Duodenal mucosa (tissue), 2 donors: ENCODE measurements around the gene GADL1.

Experiments used
- H3K27ac ChIP-seq: one replicate; pipeline ENCODE4 v1.7.0; 2013; ENCODE audit warnings: low read depth, low read length
- H3K27me3 ChIP-seq, 2 donors: one replicate each; pipeline ENCODE4 v1.7.0; 2013; ENCODE audit warnings: low read length in 2 of 2, control low read depth in 1 of 2; ENCODE audit not compliant: insufficient read depth in 2 of 2, control insufficient read depth in 1 of 2
- H3K36me3 ChIP-seq, 2 donors: one replicate each; pipeline ENCODE4 v1.7.0; 2013; ENCODE audit warnings: low read length in 2 of 2, control low read depth in 1 of 2; ENCODE audit not compliant: insufficient read depth in 2 of 2, control insufficient read depth in 1 of 2
- H3K4me1 ChIP-seq, 2 donors: one replicate each; pipeline ENCODE4 v1.7.0; 2013; ENCODE audit warnings: low read length in 2 of 2, control low read depth in 1 of 2; ENCODE audit not compliant: insufficient read depth in 2 of 2, control insufficient read depth in 1 of 2
- H3K4me3 ChIP-seq, 2 donors: one replicate each; pipeline ENCODE4 v1.7.0; 2013; ENCODE audit warnings: low read length in 2 of 2, low read depth in 1 of 2
- H3K9ac ChIP-seq, 2 donors: one replicate each; pipeline ENCODE4 v1.7.0; 2013; ENCODE audit warnings: low read length in 2 of 2, low read depth in 1 of 2
- H3K9me3 ChIP-seq, 2 donors: one replicate each; pipeline ENCODE4 v1.7.0; 2013; ENCODE audit warnings: low read length in 2 of 2, control low read depth in 1 of 2; ENCODE audit not compliant: control insufficient read depth in 1 of 2

The GADL1 gene

DNA sequence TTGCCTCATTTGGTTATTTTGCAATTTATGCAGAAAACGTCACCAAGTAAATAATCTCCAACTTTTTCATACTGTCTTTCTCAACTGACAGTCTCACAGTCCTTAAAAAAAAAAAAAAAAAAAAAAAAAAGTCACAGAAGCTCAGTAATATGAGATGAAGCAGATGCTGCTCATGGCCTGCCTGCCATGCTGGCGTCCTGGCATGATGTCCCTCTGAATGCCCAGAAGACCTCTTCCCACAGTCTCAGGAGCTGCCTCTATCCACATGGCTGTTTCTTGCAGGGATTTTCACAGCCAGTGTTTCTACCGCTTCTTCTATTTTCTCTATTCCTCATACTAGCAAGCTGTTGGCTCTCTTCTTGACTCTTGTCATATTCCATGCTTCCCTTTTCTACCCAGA is 200.3 kb downstream of the GADL1 start:
- Histone ChIP-seq H3K9ac (no peak overlapping the region), H3K4me1 (peaks cover 13 to 20% of the 10 kb centered on the region in 2 donors), H3K27me3 (no peaks in the 10 kb centered on the region), H3K9me3 (no peaks in the 10 kb centered on the region), H3K36me3 (peaks cover 33 to 44% of the 10 kb centered on the region in 2 donors), H3K4me3 (no peak overlapping the region), H3K27ac (no peak overlapping the region)

DNA sequence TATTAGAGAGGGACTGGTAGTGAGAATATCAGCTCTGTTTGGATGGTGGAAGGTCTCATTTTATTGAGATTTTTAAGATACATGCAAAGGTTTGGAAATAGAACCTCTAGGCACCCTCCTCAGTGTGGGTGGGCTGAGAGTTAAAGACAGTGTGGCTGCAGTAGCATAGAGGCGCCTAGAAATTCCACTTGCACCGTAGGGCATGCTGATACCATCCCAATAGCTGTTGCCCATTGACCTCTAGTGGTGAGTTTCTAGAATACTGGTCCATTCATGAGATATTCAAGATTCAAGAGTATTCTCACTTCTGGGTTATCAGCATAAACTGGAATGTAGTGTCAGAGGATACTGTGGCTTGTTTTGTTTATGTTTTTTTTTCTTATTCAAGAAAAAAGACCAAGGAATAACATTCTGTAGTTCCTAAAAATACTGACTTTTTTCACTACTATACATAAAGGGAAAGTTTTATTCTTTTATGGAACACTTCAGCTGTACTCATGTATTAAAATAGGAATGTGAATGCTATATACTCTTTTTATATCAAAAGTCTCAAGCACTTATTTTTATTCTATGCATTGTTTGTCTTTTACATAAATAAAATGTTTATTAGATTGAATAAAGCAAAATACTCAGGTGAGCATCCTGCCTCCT is 200.9 kb downstream of the GADL1 start:
- Histone ChIP-seq H3K27ac (no peak overlapping the region), H3K9ac (no peak overlapping the region), H3K4me3 (no peak overlapping the region), H3K9me3 (no peaks in the 10 kb centered on the region), H3K4me1 (peaks cover 18 to 25% of the 10 kb centered on the region in 2 donors), H3K27me3 (no peaks in the 10 kb centered on the region), H3K36me3 (peaks cover 33 to 44% of the 10 kb centered on the region in 2 donors)

DNA sequence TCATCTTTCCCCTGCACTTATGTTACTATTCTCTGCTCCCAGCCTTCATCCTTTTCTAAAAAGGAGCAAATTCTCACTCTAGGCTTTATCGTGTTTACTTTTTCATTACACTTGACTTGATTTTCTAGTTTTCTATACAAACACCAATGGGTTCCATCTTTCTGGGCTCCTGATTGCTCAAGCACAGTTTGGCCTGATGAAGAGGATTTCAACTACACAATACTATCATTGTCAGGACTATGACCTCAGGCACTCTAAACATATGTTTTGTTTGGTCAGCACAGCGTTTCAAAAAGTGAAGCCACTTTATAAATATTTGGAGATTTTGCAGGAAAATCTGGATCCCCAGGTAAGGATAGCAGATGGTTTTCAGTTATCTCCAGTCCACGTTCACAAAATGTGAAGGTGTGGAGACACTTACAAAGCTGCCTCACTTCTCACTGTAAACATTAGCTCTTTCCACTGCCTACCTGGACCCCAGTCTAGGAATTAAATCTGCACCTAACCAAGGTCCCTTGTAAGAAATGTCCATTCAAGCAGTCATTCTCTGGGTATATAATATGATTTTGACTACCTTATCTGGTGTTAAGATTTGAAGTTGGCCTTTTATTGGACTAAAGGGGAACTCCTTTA is 201.8 kb downstream of the GADL1 start:
- no peak overlapping the region for H3K4me3 ChIP-seq
- no peaks in the 10 kb centered on the region for H3K27me3 ChIP-seq
- no peaks in the 10 kb centered on the region for H3K9me3 ChIP-seq
- H3K4me1 ChIP-seq, result peaks cover 26 to 33% of the 10 kb centered on the region in 2 donors
- no peak overlapping the region for H3K9ac ChIP-seq
- H3K36me3 ChIP-seq, result peaks cover 33 to 47% of the 10 kb centered on the region in 2 donors
- no peak overlapping the region for H3K27ac ChIP-seq

DNA sequence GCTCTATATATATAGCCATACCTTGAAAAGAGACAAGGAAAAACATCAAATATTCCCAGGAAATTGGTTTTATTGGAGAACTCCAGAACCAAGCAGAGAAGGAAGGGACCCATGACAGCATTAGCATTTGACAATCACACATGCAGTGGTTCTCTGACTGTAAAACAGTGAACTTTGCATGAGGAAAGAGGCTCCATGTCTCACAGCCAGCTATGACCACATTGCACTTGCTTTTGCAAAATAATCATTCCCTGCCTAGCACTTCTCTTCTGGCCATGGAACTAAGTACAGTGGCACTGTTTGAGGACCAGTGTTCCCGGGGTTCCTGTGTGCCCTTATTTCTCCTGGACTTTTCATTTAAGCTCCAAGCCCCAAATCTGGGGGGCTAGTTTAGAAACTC is 202.5 kb downstream of the GADL1 start:
- H3K9me3 ChIP-seq, result no peaks in the 10 kb centered on the region
- no peak overlapping the region for H3K27ac ChIP-seq
- H3K4me1 ChIP-seq, result peaks cover 26 to 33% of the 10 kb centered on the region in 2 donors
- H3K4me3 ChIP-seq, result no peak overlapping the region
- H3K36me3 ChIP-seq, result peaks cover 33 to 47% of the 10 kb centered on the region in 2 donors
- no peaks in the 10 kb centered on the region for H3K27me3 ChIP-seq
- H3K9ac ChIP-seq, result no peak overlapping the region

DNA sequence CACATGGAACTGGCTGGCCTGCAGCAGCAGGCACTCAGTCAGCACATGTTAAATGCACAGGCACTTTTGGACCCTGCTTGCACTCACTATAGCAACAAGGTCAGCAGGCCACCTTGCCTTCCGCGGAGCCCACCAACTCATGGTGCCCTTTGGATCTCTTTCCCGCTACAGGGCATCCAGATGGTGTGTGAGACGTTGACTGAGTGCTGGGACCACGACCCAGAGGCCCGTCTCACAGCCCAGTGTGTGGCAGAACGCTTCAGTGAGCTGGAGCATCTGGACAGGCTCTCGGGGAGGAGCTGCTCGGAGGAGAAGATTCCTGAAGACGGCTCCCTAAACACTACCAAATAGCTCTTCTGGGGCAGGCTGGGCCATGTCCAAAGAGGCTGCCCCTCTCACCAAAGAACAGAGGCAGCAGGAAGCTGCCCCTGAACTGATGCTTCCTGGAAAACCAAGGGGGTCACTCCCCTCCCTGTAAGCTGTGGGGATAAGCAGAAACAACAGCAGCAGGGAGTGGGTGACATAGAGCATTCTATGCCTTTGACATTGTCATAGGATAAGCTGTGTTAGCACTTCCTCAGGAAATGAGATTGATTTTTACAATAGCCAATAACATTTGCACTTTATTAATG is 203.1 kb downstream of the GADL1 start:
- H3K36me3 ChIP-seq, result peaks cover 31 to 47% of the 10 kb centered on the region in 2 donors
- no peaks in the 10 kb centered on the region for H3K27me3 ChIP-seq
- H3K4me3 ChIP-seq, result no peak overlapping the region
- no peak overlapping the region for H3K27ac ChIP-seq
- H3K9me3 ChIP-seq, result no peaks in the 10 kb centered on the region
- H3K4me1 ChIP-seq, result peaks cover 32 to 33% of the 10 kb centered on the region in 2 donors
- H3K9ac ChIP-seq, result no peak overlapping the region

DNA sequence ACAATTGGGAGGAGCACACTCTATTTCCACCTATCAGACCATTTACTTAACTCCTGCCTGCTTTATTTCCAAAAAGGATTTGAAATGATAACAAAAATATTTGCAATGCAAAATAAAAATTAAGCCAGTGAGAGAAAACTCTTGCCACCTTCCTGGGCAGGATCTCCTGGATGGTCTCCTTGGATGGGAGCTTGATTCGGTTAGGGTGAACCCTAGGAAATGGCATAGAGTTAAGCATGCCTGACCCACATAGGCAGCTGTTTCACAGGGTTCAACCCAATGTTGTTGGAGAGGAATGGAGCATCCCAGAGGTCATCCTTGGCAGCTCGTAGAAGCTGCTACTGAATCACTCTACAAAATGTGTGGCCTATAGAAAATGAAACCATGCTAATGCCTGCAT is 204.3 kb downstream of the GADL1 start:
- Histone ChIP-seq H3K9me3 (no peaks in the 10 kb centered on the region), H3K4me1 (peaks cover 33 to 36% of the 10 kb centered on the region in 2 donors), H3K9ac (no peak overlapping the region), H3K36me3 (peaks cover 21 to 41% of the 10 kb centered on the region in 2 donors), H3K27ac (no peak overlapping the region), H3K27me3 (no peaks in the 10 kb centered on the region), H3K4me3 (no peak overlapping the region)

DNA sequence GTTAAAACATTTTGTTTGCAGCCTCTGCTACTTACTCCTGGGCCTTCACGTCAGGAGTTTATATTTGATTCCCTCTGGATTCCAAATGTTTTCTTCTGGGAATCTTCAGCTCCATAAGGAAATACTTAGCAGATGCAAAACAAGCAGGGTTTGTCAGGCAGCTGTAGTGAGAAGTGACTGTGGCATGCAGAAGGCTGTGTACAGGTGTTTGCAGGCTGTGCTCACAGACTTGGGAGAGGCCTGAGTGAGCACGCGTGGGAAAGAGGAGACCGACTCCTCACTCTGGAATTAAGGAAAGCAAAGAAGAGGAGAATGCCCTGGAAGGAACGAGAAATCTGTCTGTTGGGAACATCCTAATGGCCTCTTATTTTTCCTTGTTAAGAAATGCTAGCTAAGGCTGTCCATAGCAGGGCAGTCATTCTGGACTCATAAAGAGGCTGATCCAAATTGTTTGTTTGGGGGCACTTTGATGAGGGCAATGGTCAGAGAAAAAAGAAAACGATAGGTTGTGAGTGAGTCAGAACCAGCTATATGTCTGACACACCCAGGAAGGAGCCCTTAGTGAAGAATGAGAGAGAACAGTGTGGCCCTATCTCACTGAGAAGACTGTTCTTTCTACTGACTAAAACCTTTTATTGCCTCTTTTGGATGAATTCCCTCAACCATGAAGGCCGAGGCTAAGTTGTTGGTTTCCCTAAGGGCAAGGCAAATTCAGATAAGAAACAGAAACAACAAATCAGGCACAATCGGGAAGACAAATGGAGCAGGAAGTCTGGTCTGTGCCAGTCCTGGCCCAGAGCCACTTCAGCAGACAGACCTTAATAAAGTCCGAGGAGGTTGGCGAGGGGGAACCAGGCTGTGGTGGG is 205.5 kb downstream of the GADL1 start:
- Histone ChIP-seq H3K9ac (peak overlapping the region in 1 of 2 donors; percentile 4), H3K4me1 (peaks cover 33 to 45% of the 10 kb centered on the region in 2 donors), H3K27me3 (no peaks in the 10 kb centered on the region), H3K36me3 (peaks cover 19 to 30% of the 10 kb centered on the region in 2 donors), H3K4me3 (peak overlapping the region in 1 of 2 donors; percentile 46), H3K27ac (peak overlapping the region; percentile 61), H3K9me3 (no peaks in the 10 kb centered on the region)

DNA sequence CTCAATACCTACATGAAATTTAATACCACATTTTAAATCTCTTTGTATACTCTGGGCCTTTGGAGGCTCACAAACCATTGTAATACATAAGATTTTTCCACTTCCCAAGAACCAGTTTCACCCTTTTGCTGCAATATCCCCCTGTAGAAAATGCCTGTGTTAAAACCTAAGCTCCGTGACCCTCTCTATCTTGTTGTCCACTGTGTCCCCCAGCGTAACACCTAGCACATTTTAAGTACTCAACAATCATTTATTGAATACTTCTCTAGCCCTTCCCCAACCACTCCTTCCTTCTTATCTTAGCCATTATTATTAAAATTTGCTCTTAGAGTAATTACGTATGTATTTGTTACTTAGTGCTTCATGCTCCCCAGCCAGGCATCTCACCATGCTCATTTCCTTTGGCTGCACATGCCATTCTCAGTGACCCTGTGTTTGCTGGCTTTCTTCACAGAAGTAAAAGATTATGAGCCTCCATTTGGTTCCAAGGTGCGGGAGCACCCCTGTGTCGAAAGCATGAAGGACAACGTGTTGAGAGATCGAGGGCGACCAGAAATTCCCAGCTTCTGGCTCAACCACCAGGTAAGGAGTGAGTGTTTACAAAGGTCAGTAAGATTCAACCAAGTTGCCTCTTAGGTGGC is 206.4 kb downstream of the GADL1 start:
- Histone ChIP-seq H3K4me3 (no peak overlapping the region), H3K27ac (no peak overlapping the region), H3K9me3 (no peaks in the 10 kb centered on the region), H3K9ac (peak overlapping the region in 1 of 2 donors; percentile 4), H3K4me1 (peaks cover 29 to 48% of the 10 kb centered on the region in 2 donors), H3K27me3 (no peaks in the 10 kb centered on the region), H3K36me3 (peaks cover 19 to 33% of the 10 kb centered on the region in 2 donors)

DNA sequence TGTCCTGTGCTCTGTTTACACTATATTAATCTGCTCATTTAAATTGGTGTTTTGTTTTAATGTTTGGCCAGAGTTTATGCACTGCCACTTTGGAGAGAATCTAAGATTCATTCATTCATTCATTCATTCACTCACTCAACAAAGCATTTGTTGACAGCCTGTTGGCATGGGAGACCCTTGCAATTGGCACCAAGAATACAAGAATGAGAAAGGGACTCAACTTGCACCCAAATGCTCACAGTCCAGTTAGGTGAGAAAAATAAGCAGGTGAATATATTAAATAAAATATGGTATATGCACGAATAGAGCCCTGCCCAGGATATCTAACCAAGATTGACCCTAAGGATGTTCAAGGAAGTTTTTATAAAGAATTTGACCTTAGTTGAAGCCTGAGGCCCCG is 207.7 kb downstream of the GADL1 start:
- H3K4me1 ChIP-seq, result peaks cover 34 to 58% of the 10 kb centered on the region in 2 donors
- no peaks in the 10 kb centered on the region for H3K9me3 ChIP-seq
- H3K36me3 ChIP-seq, result peaks cover 9 to 25% of the 10 kb centered on the region in 2 donors
- H3K27me3 ChIP-seq, result no peaks in the 10 kb centered on the region
- H3K9ac ChIP-seq, result no peak overlapping the region
- no peak overlapping the region for H3K27ac ChIP-seq
- H3K4me3 ChIP-seq, result no peak overlapping the region
